SK-N-SH (cell line): ENCODE measurements around the gene F11R. TPM values are rescaled to one million over a fixed set of nuclear protein-coding genes. Genes with fewer than 3 reads are reported as not detected.
"Not testable (repeated sequence)": the region's sequence is repeated elsewhere in the genome, so short reads cannot be mapped to it uniquely, and the experiment has no call there.

Experiments
- CTCF ChIA-PET: fragments of 300-600, 350-600 bp; formaldehyde crosslinking; extraction: SDS; loops from one replicate; lab custom pipeline; 2021; lab: Yijun Ruan, JAX
- POLR2A ChIA-PET: fragments of 350-600 bp; sonication (Branson Sonifier 250); formaldehyde crosslinking; extraction: SDS; loops from one replicate; lab custom pipeline; 2020; ENCODE audit warnings: antibody characterized with exemption, inconsistent platforms; lab: Yijun Ruan, JAX
- DNase-seq: peaks from one replicate; pipeline ENCODE4 v3.0.0; 2012
- H2AFZ ChIP-seq: fragments of 200-600 bp; sonication (generic); 2 replicates; pipeline ENCODE4 v1.8.1; 2016; ENCODE audit warnings: antibody characterized with exemption, mild to moderate bottlenecking, low read depth
- H3F3A ChIP-seq: fragments of 200-600 bp; sonication (generic); replicated peaks from 2 replicates; pipeline ENCODE3; 2016; ENCODE audit warnings: antibody characterized with exemption, mild to moderate bottlenecking; ENCODE audit not compliant: insufficient read depth
- H3K27ac ChIP-seq, 2 experiments: fragments of 200-500 bp in 1 of 2; fragments of 200-600 bp in 1 of 2; sonication (Bioruptor generic) in 1 of 2; sonication (generic), shearing (Covaris generic) in 1 of 2; 2 replicates each; pipeline versions ENCODE4 v1.5.1 to v1.6.1; 2014 to 2016; ENCODE audit warnings: low read depth in 2 of 2, inconsistent platforms in 1 of 2, low read length in 1 of 2, mild to moderate bottlenecking in 1 of 2, mixed read lengths in 1 of 2
- H3K27me3 ChIP-seq: fragments of 200-600 bp; sonication (generic), shearing (Covaris generic); 2 replicates; pipeline ENCODE4 v1.6.1; 2016; ENCODE audit warnings: mixed run types; ENCODE audit not compliant: insufficient read depth
- H3K36me3 ChIP-seq, 2 experiments: fragments of 200-500 bp in 1 of 2; fragments of 200-600 bp in 1 of 2; sonication (Bioruptor generic) in 1 of 2; sonication (generic) in 1 of 2; replicated peaks in 1 of 2; 2 replicates each; pipeline versions ENCODE3 to v1.5.1; 2014 to 2016; ENCODE audit warnings: low read length in 1 of 2, mild to moderate bottlenecking in 1 of 2; ENCODE audit not compliant: insufficient read depth in 2 of 2, control insufficient read depth in 1 of 2
- H3K4me1 ChIP-seq, 2 experiments: fragments of 200-500 bp in 1 of 2; fragments of 200-600 bp in 1 of 2; sonication (Bioruptor generic) in 1 of 2; sonication (generic), shearing (Covaris generic) in 1 of 2; 2 replicates each; pipeline versions ENCODE4 v1.5.1 to v1.6.1; 2014 to 2016; ENCODE audit warnings: low read depth in 1 of 2, low read length in 1 of 2, mixed run types in 1 of 2; ENCODE audit not compliant: insufficient read depth in 2 of 2, control insufficient read depth in 1 of 2
- H3K4me2 ChIP-seq: fragments of 200-600 bp; sonication (generic), shearing (Covaris generic); 2 replicates; pipeline ENCODE4 v1.6.1; 2017; ENCODE audit warnings: mixed run types
- H3K4me3 ChIP-seq, 2 experiments: fragments of 200-500 bp in 1 of 2; fragments of 200-600 bp in 1 of 2; sonication (Bioruptor generic) in 1 of 2; sonication (generic), shearing (Covaris generic) in 1 of 2; 2 replicates each; pipeline versions ENCODE4 v1.5.1 to v1.8.1; 2014 to 2016; ENCODE audit warnings: low read depth in 2 of 2, inconsistent platforms in 1 of 2, low read length in 1 of 2, mild to moderate bottlenecking in 1 of 2, mixed read lengths in 1 of 2, moderate library complexity in 1 of 2
- H3K79me2 ChIP-seq: fragments of 200-600 bp; sonication (generic); 2 replicates; pipeline ENCODE4 v1.8.1; 2017; ENCODE audit warnings: mild to moderate bottlenecking; ENCODE audit not compliant: insufficient read depth
- H3K9ac ChIP-seq: fragments of 200-600 bp; sonication (generic); 2 replicates; pipeline ENCODE4 v1.6.1; 2017; ENCODE audit warnings: mixed run types
- H3K9me2 ChIP-seq: fragments of 200-600 bp; sonication (generic); 2 replicates; pipeline ENCODE4 v1.6.1; 2017; ENCODE audit warnings: mixed run types
- H3K9me3 ChIP-seq: fragments of 200-600 bp; sonication (generic); 2 replicates; pipeline ENCODE4 v1.6.1; 2017; ENCODE audit warnings: mixed run types, mild to moderate bottlenecking, moderate library complexity
- H4K20me1 ChIP-seq: fragments of 200-600 bp; sonication (generic); 2 replicates; pipeline ENCODE4 v1.6.1; 2017; ENCODE audit warnings: mild to moderate bottlenecking, mixed run types; ENCODE audit not compliant: insufficient read depth
- EZH2phosphoT487 ChIP-seq: fragments of 200-600 bp; sonication (generic); IDR thresholded peaks from 2 replicates; pipeline ENCODE4 v1.6.1; 2017; ENCODE audit warnings: low read depth, mixed run types, mild to moderate bottlenecking, antibody characterized with exemption, moderate library complexity, borderline replicate concordance
- FOXJ3 ChIP-seq: sonication (generic); formaldehyde crosslinking; IDR thresholded peaks from 2 replicates; pipeline ENCODE4 v1.5.1; 2020; ENCODE audit warnings: mild to moderate bottlenecking, missing genetic modification reagents
- GABPA ChIP-seq: IDR thresholded peaks from 2 replicates; pipeline ENCODE4 v1.4.0; 2012; ENCODE audit warnings: low read depth, mild to moderate bottlenecking
- GATA2 ChIP-seq: sonication (generic); formaldehyde crosslinking; IDR thresholded peaks from 2 replicates; pipeline ENCODE4 v1.5.0; 2020; ENCODE audit warnings: mild to moderate bottlenecking, missing genetic modification reagents
- JUND ChIP-seq: IDR thresholded peaks from 2 replicates; pipeline ENCODE4 v1.4.0; 2012
- MXI1 ChIP-seq: IDR thresholded peaks from 2 replicates; pipeline ENCODE4 v1.6.1; 2012; ENCODE audit warnings: mild to moderate bottlenecking, low read depth, low read length, improper control_type of control experiment
- NRF1 ChIP-seq: IDR thresholded peaks from 2 replicates; pipeline ENCODE4 v1.6.1; 2012; ENCODE audit warnings: low read depth, mild to moderate bottlenecking, low read length
- REST ChIP-seq: IDR thresholded peaks from 2 replicates; pipeline ENCODE4 v1.6.1; 2012; ENCODE audit warnings: mild to moderate bottlenecking, low read depth, low read length, moderate library complexity
- TEAD4 ChIP-seq: IDR thresholded peaks from 2 replicates; pipeline ENCODE4 v1.4.0; 2012; ENCODE audit warnings: mild to moderate bottlenecking, borderline replicate concordance; ENCODE audit not compliant: insufficient read depth
- WGBS: methylation state at CpG from one replicate; pipeline ENCODE4 v1.1.6; 2017; ENCODE audit warnings: low lambda C conversion rate; 5-methylcytosine and 5-hydroxymethylcytosine counted together
- polyA plus RNA-seq, 3 experiments: library from polyadenylated mRNA; depleted of rRNA; stranded (reverse); fragments of >200 nt; gene quantifications; 2 replicates each; pipeline ENCODE4 v1.2.3, GENCODE V29; 2012

Gene F11R
- polyA plus RNA-seq, 1 of the 3 experiments (the other 2 are of a cell fraction), result 9.0 TPM

- no peak for DNase-seq
- POLR2A ChIA-PET, result no interaction called here
- H3K4me2 ChIP-seq, result no peak overlapping the region
- H2AFZ ChIP-seq, result no peak overlapping the region
- H4K20me1 ChIP-seq, result no peaks in the 10 kb centered on the region
- CTCF ChIA-PET, result no interaction called here
- 51% methylated on average over 3 of the region's 3 CpGs for whole genome bisulfite sequencing
- no peak overlapping the region for H3K9ac ChIP-seq
- H3K4me1 ChIP-seq, result no peaks in the 10 kb centered on the region
- peaks cover 9% of the 10 kb centered on the region; the same call in 1 of the 2 replicates for H3K27me3 ChIP-seq
- no peaks in the 10 kb centered on the region for H3K79me2 ChIP-seq
- H3K4me3 ChIP-seq, result no peak overlapping the region
- no peaks in the 10 kb centered on the region for H3K9me3 ChIP-seq
- H3F3A ChIP-seq, result no peaks in the 10 kb centered on the region
- no peak for TF ChIP-seq NRF1
- no peak for TF ChIP-seq FOXJ3 (CRISPR knock-in tag)
- TF ChIP-seq JUND, result no peak
- no peak for TF ChIP-seq EZH2phosphoT487
- no peak for TF ChIP-seq MXI1
- TF ChIP-seq TEAD4, result no peak
- TF ChIP-seq GATA2 (CRISPR knock-in tag), result no peak
- TF ChIP-seq REST, result no peak
- no peak for TF ChIP-seq GABPA
- H3K27ac ChIP-seq, result no peak overlapping the region
- H3K36me3 ChIP-seq, result no peaks in the 10 kb centered on the region
- H3K9me2 ChIP-seq, result no peaks in the 10 kb centered on the region
Observed at GRCh38 chr1:161066694-161067093, 45.7 kb upstream of the F11R start.

- H3K27me3 ChIP-seq, H3F3A ChIP-seq, H2AFZ ChIP-seq, H3K27ac ChIP-seq, CTCF ChIA-PET, H3K36me3 ChIP-seq, H4K20me1 ChIP-seq, H3K9me2 ChIP-seq, DNase-seq, POLR2A ChIA-PET, H3K9me3 ChIP-seq, H3K4me2 ChIP-seq, H3K4me1 ChIP-seq, H3K9ac ChIP-seq, H3K79me2 ChIP-seq, H3K4me3 ChIP-seq: not testable (repeated sequence)
- 85% methylated on average over 7 of the region's 7 CpGs for WGBS
Observed at GRCh38 chr1:161065681-161066080, 44.7 kb upstream of the F11R start.

- H3K4me2 ChIP-seq, H3K79me2 ChIP-seq, H2AFZ ChIP-seq, H3K27ac ChIP-seq, H3K36me3 ChIP-seq, H3K9me2 ChIP-seq, H3K4me1 ChIP-seq, H3K27me3 ChIP-seq, DNase-seq, H3K9me3 ChIP-seq, H3K9ac ChIP-seq, POLR2A ChIA-PET, H3F3A ChIP-seq, H3K4me3 ChIP-seq, H4K20me1 ChIP-seq: not testable (repeated sequence)
- 37% methylated on average over 6 of the region's 6 CpGs for WGBS
- CTCF ChIA-PET, result interaction anchor here (0.9 kb wide), 1 partner anchor 34 kb away, joined by 3 read pairs; no protein-coding TSS in a partner anchor
Observed at GRCh38 chr1:161063936-161064335, 43.0 kb upstream of the F11R start.
